Suprapubic skin (tissue), 4 donors: ENCODE results near the gene ASPA. TPM values are rescaled to one million over a fixed set of nuclear protein-coding genes. Genes with fewer than 3 reads are reported as not detected.

Experiments
- DNase-seq, 2 donors: peaks; one replicate each; pipeline ENCODE4 v3.0.0-alpha.2; 2019; ENCODE audit warnings: low spot score in 2 of 2
- H3K27ac ChIP-seq: fragments of 200-600 bp; sonication (generic); one replicate; pipeline ENCODE4 v1.5.1; 2019
- H3K27me3 ChIP-seq: fragments of 200-600 bp; sonication (generic); one replicate; pipeline ENCODE4 v1.5.1; 2019
- H3K36me3 ChIP-seq: fragments of 200-600 bp; sonication (generic); one replicate; pipeline ENCODE4 v1.5.1; 2019
- H3K4me1 ChIP-seq: fragments of 200-600 bp; sonication (generic); one replicate; pipeline ENCODE4 v1.5.1; 2019
- H3K4me3 ChIP-seq: fragments of 200-600 bp; sonication (generic); one replicate; pipeline ENCODE4 v1.5.1; 2019; ENCODE audit warnings: mild to moderate bottlenecking
- H3K9me3 ChIP-seq: fragments of 200-600 bp; sonication (generic); one replicate; pipeline ENCODE4 v1.5.1; 2019
- CTCF ChIP-seq, 2 donors: fragments of 200-600 bp in 1 of 2; fragments of 450-650 bp in 1 of 2; sonication (generic) in 1 of 2; IDR thresholded peaks; one replicate each; pipeline ENCODE4 v1.5.1; 2016 to 2019; ENCODE audit warnings: antibody characterized with exemption in 2 of 2, mild to moderate bottlenecking in 1 of 2, moderate library complexity in 1 of 2
- EP300 ChIP-seq: sonication (generic); formaldehyde crosslinking; IDR thresholded peaks from one replicate; pipeline ENCODE4 v1.6.1; 2017; ENCODE audit warnings: antibody characterized with exemption
- POLR2A ChIP-seq, 2 donors: fragments of 450-650 bp; IDR thresholded peaks; one replicate each; pipeline ENCODE4 v1.6.1; 2017; ENCODE audit warnings: antibody characterized with exemption in 2 of 2, mild to moderate bottlenecking in 2 of 2, moderate library complexity in 2 of 2
- POLR2AphosphoS5 ChIP-seq, 3 donors: sonication (generic); formaldehyde crosslinking; IDR thresholded peaks; one replicate each; pipeline ENCODE4 v1.6.1; 2017; ENCODE audit warnings: antibody characterized with exemption in 3 of 3
- WGBS: methylation state at CpG from one replicate; pipeline ENCODE4 v1.1.5; 2018; 5-methylcytosine and 5-hydroxymethylcytosine counted together
- total RNA-seq, 4 donors: library from RNA; depleted of rRNA; stranded (reverse); fragments of >200 nt; gene quantifications; one replicate each; pipeline ENCODE4 v1.1.0, GENCODE V29; 2016

The ASPA gene
- total RNA-seq, 4 donors from 2014 or later: 0.98 to 5.4 (median 1.8) TPM

GRCh38 chr17:3474212-3474611 lies 1.6 kb upstream of the ASPA start:
- WGBS: 18% methylated on average over 3 of the region's 3 CpGs
- DNase-seq: no peak
- peak overlapping the region; percentile 71 for H3K27ac ChIP-seq

GRCh38 chr17:3475251-3475685 lies 529 bp upstream of the ASPA start:
- H3K27me3 ChIP-seq: no peaks in the 10 kb centered on the region
- H3K27ac ChIP-seq: peak overlapping the region; percentile 71
- peaks cover 15% of the 10 kb centered on the region for H3K4me1 ChIP-seq
- H3K9me3 ChIP-seq: no peaks in the 10 kb centered on the region
- peak overlapping the region; percentile 42 for H3K4me3 ChIP-seq
- 51% methylated on average over 4 of the region's 4 CpGs for WGBS
- no peaks in the 10 kb centered on the region for H3K36me3 ChIP-seq
- TF ChIP-seq POLR2AphosphoS5 (IDR thresholded peaks at IDR 0.05): no peak
- TF ChIP-seq POLR2A (IDR thresholded peaks at IDR 0.05): no peak
- no peak for TF ChIP-seq EP300
- no peak for TF ChIP-seq CTCF (IDR thresholded peaks at IDR 0.05)
- no peak for DNase-seq

More at GRCh38 chr17:3474212-3474611, 1.6 kb upstream of the ASPA start:
- no peak for TF ChIP-seq POLR2A (IDR thresholded peaks at IDR 0.05)
- TF ChIP-seq POLR2AphosphoS5 (IDR thresholded peaks at IDR 0.05): no peak
- TF ChIP-seq EP300: no peak
- no peak for TF ChIP-seq CTCF (IDR thresholded peaks at IDR 0.05)
- H3K4me3 ChIP-seq: no peak overlapping the region
- H3K4me1 ChIP-seq: peaks cover 15% of the 10 kb centered on the region
- no peaks in the 10 kb centered on the region for H3K27me3 ChIP-seq
- no peaks in the 10 kb centered on the region for H3K9me3 ChIP-seq
- H3K36me3 ChIP-seq: no peaks in the 10 kb centered on the region

- WGBS: 55% methylated on average over 3 of the region's 3 CpGs
- H3K36me3 ChIP-seq: no peaks in the 10 kb centered on the region
- no peaks in the 10 kb centered on the region for H3K27me3 ChIP-seq
- no peak overlapping the region for H3K27ac ChIP-seq
- H3K4me3 ChIP-seq: no peak overlapping the region
- peaks cover 8% of the 10 kb centered on the region for H3K4me1 ChIP-seq
- H3K9me3 ChIP-seq: no peaks in the 10 kb centered on the region
- no peak for DNase-seq
- no peak for TF ChIP-seq EP300
- no peak for TF ChIP-seq CTCF (IDR thresholded peaks at IDR 0.05)
- no peak for TF ChIP-seq POLR2A (IDR thresholded peaks at IDR 0.05)
- no peak for TF ChIP-seq POLR2AphosphoS5 (IDR thresholded peaks at IDR 0.05)
Observed at GRCh38 chr17:3479988-3480387, 4.2 kb downstream of the ASPA start.

- DNase-seq: no peak
- TF ChIP-seq POLR2AphosphoS5 (IDR thresholded peaks at IDR 0.05): no peak
- TF ChIP-seq EP300: no peak
- TF ChIP-seq POLR2A (IDR thresholded peaks at IDR 0.05): no peak
- no peak for TF ChIP-seq CTCF (IDR thresholded peaks at IDR 0.05)
- Histone ChIP-seq H3K27me3 (no peaks in the 10 kb centered on the region), H3K4me1 (no peaks in the 10 kb centered on the region), H3K9me3 (no peaks in the 10 kb centered on the region), H3K4me3 (no peak overlapping the region), H3K36me3 (no peaks in the 10 kb centered on the region), H3K27ac (no peak overlapping the region)
- 82% methylated on average over 3 of the region's 3 CpGs for WGBS
Observed at GRCh38 chr17:3482852-3483251, 7.1 kb downstream of the ASPA start.

GRCh38 chr17:3485481-3486068 lies 9.8 kb downstream of the ASPA start:
- no peaks in the 10 kb centered on the region for H3K27me3 ChIP-seq
- TF ChIP-seq EP300 (no peak), CTCF (IDR thresholded peaks at IDR 0.05) (no peak), POLR2AphosphoS5 (IDR thresholded peaks at IDR 0.05) (no peak), POLR2A (IDR thresholded peaks at IDR 0.05) (no peak)
- WGBS: 75% methylated on average over 8 of the region's 8 CpGs
- no peaks in the 10 kb centered on the region for H3K9me3 ChIP-seq
- no peak overlapping the region for H3K4me3 ChIP-seq
- no peak for DNase-seq
- no peaks in the 10 kb centered on the region for H3K4me1 ChIP-seq
- no peak overlapping the region for H3K27ac ChIP-seq
- H3K36me3 ChIP-seq: no peaks in the 10 kb centered on the region
